Epithelial cell of proximal tubule (primary cell): ENCODE results near the gene MYH7B. TPM values are rescaled to one million over a fixed set of nuclear protein-coding genes. Genes with fewer than 3 reads are reported as not detected.

ENCODE experiments used
- DNase-seq: peaks from one replicate; pipeline ENCODE4 v3.0.0-alpha.2; 2011; ENCODE audit warnings: low read depth
- H3K4me3 ChIP-seq: 2 replicates; pipeline ENCODE4 v1.5.1; 2011; ENCODE audit warnings: low read depth, mild to moderate bottlenecking, low read length
- CTCF ChIP-seq: conservative IDR thresholded peaks from 2 replicates; pipeline ENCODE4 v1.5.1; 2012; ENCODE audit warnings: low read depth, mild to moderate bottlenecking, low read length
- total RNA-seq: library from RNA; depleted of rRNA; stranded (reverse); fragments of >200 nt; gene quantifications from 2 replicates; pipeline ENCODE4 v1.2.3, GENCODE V29; 2015

The MYH7B gene
- total RNA-seq, 1 donor from 2014 or later: not detected

- no peak for DNase-seq
- no peak for TF ChIP-seq CTCF
- H3K4me3 ChIP-seq: no peak overlapping the region
Observed at GRCh38 chr20:35000311-35000921, 44.7 kb downstream of the MYH7B start.

GRCh38 chr20:35000922-35001595 lies 45.4 kb downstream of the MYH7B start:
- H3K4me3 ChIP-seq: no peak overlapping the region
- DNase-seq: no peak
- no peak for TF ChIP-seq CTCF

- no peak overlapping the region for H3K4me3 ChIP-seq
- no peak for DNase-seq
- peak; percentile 56 for TF ChIP-seq CTCF
Observed at GRCh38 chr20:35001596-35002362, 46.1 kb downstream of the MYH7B start.

GRCh38 chr20:35002426-35003210 lies 47.0 kb downstream of the MYH7B start:
- no peak for TF ChIP-seq CTCF
- H3K4me3 ChIP-seq: no peak overlapping the region
- no peak for DNase-seq

- no peak overlapping the region for H3K4me3 ChIP-seq
- DNase-seq: no peak
- no peak for TF ChIP-seq CTCF
Observed at GRCh38 chr20:35003211-35004031, 47.8 kb downstream of the MYH7B start.

- no peak for TF ChIP-seq CTCF
- no peak overlapping the region for H3K4me3 ChIP-seq
- no peak for DNase-seq
Observed at GRCh38 chr20:35004051-35004725, 48.5 kb downstream of the MYH7B start.
